H1 (cell line): ENCODE results near the gene OR52E5. TPM values are rescaled to one million over a fixed set of nuclear protein-coding genes. Genes with fewer than 3 reads are reported as not detected.

Experiments used
- BRCA1 ChIP-seq: IDR thresholded peaks from 2 replicates; pipeline ENCODE4 v1.6.1; 2012; ENCODE audit warnings: low read depth, low read length, improper control_type of control experiment
- CBX5 ChIP-seq: fragments of 300-800, 300-1000 bp; sonication (generic); IDR thresholded peaks from 2 replicates; pipeline ENCODE4 v1.7.1; 2016; ENCODE audit warnings: antibody characterized with exemption, low read length, low read depth
- JUND ChIP-seq: IDR thresholded peaks from 2 replicates; pipeline ENCODE4 v1.6.1; 2011; ENCODE audit warnings: mild to moderate bottlenecking, improper control_type of control experiment, low read length
- KDM4A ChIP-seq: IDR thresholded peaks from one replicate; pipeline ENCODE4 v1.7.1; 2012; ENCODE audit warnings: low read depth, mild to moderate bottlenecking, moderate library complexity, low read length, inconsistent platforms; ENCODE audit not compliant: severe bottlenecking
- KDM5A ChIP-seq: fragments of 200-600 bp; IDR thresholded peaks from 2 replicates; pipeline ENCODE4 v1.7.1; 2012; ENCODE audit warnings: mild to moderate bottlenecking, low read length, inconsistent platforms, mixed read lengths
- POU5F1 ChIP-seq: IDR thresholded peaks from 2 replicates; pipeline ENCODE4 v1.6.1; 2011; ENCODE audit warnings: low read depth, mild to moderate bottlenecking, low read length, moderate library complexity
- RAD21 ChIP-seq, 2 experiments: IDR thresholded peaks in 1 of 2; conservative IDR thresholded peaks in 1 of 2; 2 replicates each; pipeline ENCODE4 v1.6.1; 2011; ENCODE audit warnings: low read depth in 2 of 2, low read length in 2 of 2, improper control_type of control experiment in 1 of 2, inconsistent platforms in 1 of 2, mild to moderate bottlenecking in 1 of 2, moderate library complexity in 1 of 2
- RBBP5 ChIP-seq: IDR thresholded peaks from 2 replicates; pipeline ENCODE4 v1.7.1; 2012; ENCODE audit warnings: low read depth, mild to moderate bottlenecking, inconsistent platforms, low read length, moderate library complexity, borderline replicate concordance
- RFX5 ChIP-seq: IDR thresholded peaks from 2 replicates; pipeline ENCODE4 v1.6.1; 2011; ENCODE audit warnings: low read depth, low read length, improper control_type of control experiment, borderline replicate concordance
- RXRA ChIP-seq: IDR thresholded peaks from 2 replicates; pipeline ENCODE4 v1.6.1; 2011; ENCODE audit warnings: low read depth, mild to moderate bottlenecking, low read length, moderate library complexity; ENCODE audit not compliant: insufficient read depth
- TAF7 ChIP-seq: optimal IDR thresholded peaks from 2 replicates; pipeline ENCODE3; 2011; ENCODE audit warnings: low read depth, mild to moderate bottlenecking, inconsistent platforms, low read length, moderate library complexity, borderline replicate concordance
- TEAD4 ChIP-seq: IDR thresholded peaks from 2 replicates; pipeline ENCODE4 v1.6.1; 2012; ENCODE audit warnings: low read depth, low read length, inconsistent platforms, mixed read lengths
- polyA plus RNA-seq, 7 experiments: library from polyadenylated mRNA; depleted of rRNA in 3 of 7; stranded (reverse) in 5 of 7; unstranded in 2 of 7; fragments of >200 nt in 5 of 7; fragments of 200-250 nt in 2 of 7; gene quantifications; 1 replicate in 5 of 7; 2 replicates in 1 of 7; 4 replicates in 1 of 7; pipeline versions ENCODE4 v1.2.1 to v1.2.3, GENCODE V29; 2011 to 2013; ENCODE audit warnings: missing spikeins in 2 of 7, mixed read lengths in 2 of 7
- total RNA-seq: library from RNA; stranded (reverse); fragmentation: NEBNext Ultra II Directional; extraction: Animal tissue kit (Norgen Biotek cat#: 25700); gene quantifications from 2 replicates; pipeline ENCODE4 v1.2.1, GENCODE V29; 2021

The OR52E5 gene
- total and polyA plus RNA-seq, 2 of the 8 experiments (the other 6 are each of a cell fraction or from before 2014, with no cell fraction given): not detected

DNA sequence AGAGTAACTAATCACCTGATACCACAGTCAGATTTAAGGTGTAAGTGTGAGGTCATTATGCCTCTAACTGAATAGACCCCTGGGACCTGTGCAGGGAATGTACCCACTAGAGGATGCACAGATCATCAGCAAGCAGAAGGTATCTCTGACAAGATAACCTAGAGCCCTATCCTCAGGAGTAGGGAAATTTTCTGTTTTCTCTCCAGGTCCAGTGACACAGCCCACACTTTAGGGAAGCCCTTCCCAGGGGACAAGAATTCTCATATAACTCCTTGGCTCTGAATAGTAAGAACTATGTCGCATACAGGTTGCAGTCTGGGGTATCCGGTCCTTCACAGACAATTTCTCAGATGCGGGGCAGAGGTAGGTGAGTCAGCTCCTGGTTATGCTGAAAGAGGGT, at the start of gene OR52E5 (continued):
- TF ChIP-seq POU5F1 (no peak), TEAD4 (no peak), KDM4A (no peak), RBBP5 (no peak), TAF7 (no peak), RAD21 (IDR thresholded peaks at IDR 0.05 in 1 of 2, conservative IDR thresholded peaks at IDR 0.05 in 1 of 2; ENCODE audit: low read depth in 2 of 2, low read length in 2 of 2) (no peak), RXRA (no peak), RFX5 (no peak), KDM5A (no peak), BRCA1 (no peak), CBX5 (no peak), JUND (no peak)
